ENCODE data around the gene PHLDA1.

Gene PHLDA1

GRCh38 chr12:76020281-76020680 lies 11.3 kb downstream of the PHLDA1 start:
- TF ChIP-seq CTCF (IDR thresholded peaks at IDR 0.05): no peak
- Histone ChIP-seq H3K27ac (peak overlapping the region in 1 of 2 donors; percentile 52), H3K4me3 (no peak overlapping the region)
- DNase-seq (ENCODE audit: low spot score): no peak

- Histone ChIP-seq H3K4me3 (no peak overlapping the region), H3K27ac (no peak overlapping the region)
- no peak for TF ChIP-seq CTCF (IDR thresholded peaks at IDR 0.05)
- no peak for DNase-seq (ENCODE audit: low spot score)
Measured at GRCh38 chr12:76018672-76019071, 12.9 kb downstream of the PHLDA1 start.

- Histone ChIP-seq H3K4me3 (no peak overlapping the region), H3K27ac (no peak overlapping the region)
- no peak for TF ChIP-seq CTCF (IDR thresholded peaks at IDR 0.05)
- DNase-seq (ENCODE audit: low spot score): no peak
Measured at GRCh38 chr12:76018111-76018510, 13.5 kb downstream of the PHLDA1 start.

GRCh38 chr12:76014007-76014406 lies 17.6 kb downstream of the PHLDA1 start:
- no peak for DNase-seq (ENCODE audit: low spot score)
- no peak overlapping the region for H3K27ac ChIP-seq
- no peak overlapping the region for H3K4me3 ChIP-seq
- TF ChIP-seq CTCF (IDR thresholded peaks at IDR 0.05): no peak

- DNase-seq (ENCODE audit: low spot score): no peak
- no peak overlapping the region for H3K4me3 ChIP-seq
Measured at GRCh38 chr12:76013603-76014002, 18.0 kb downstream of the PHLDA1 start.

GRCh38 chr12:76012644-76013043 lies 18.9 kb downstream of the PHLDA1 start:
- no peak overlapping the region for H3K27ac ChIP-seq
- TF ChIP-seq CTCF (IDR thresholded peaks at IDR 0.05): no peak
- no peak for DNase-seq (ENCODE audit: low spot score)
- H3K4me3 ChIP-seq: no peak overlapping the region

More at GRCh38 chr12:76013603-76014002, 18.0 kb downstream of the PHLDA1 start:
- no peak for TF ChIP-seq CTCF (IDR thresholded peaks at IDR 0.05)
- no peak overlapping the region for H3K27ac ChIP-seq

GRCh38 chr12:76010732-76011458 lies 20.7 kb downstream of the PHLDA1 start:
- no peak overlapping the region for H3K4me3 ChIP-seq

More at GRCh38 chr12:76010732-76011458, 20.7 kb downstream of the PHLDA1 start:
- no peak overlapping the region for H3K27ac ChIP-seq
- no peak for DNase-seq (ENCODE audit: low spot score)
- no peak for TF ChIP-seq CTCF (IDR thresholded peaks at IDR 0.05)
